Esophagus muscularis mucosa (tissue), 4 donors: ENCODE measurements around the gene JPH4. TPM values are rescaled to one million over a fixed set of nuclear protein-coding genes. Genes with fewer than 3 reads are reported as not detected.
A peak's percentile ranks its signal among the peaks of the same experiment; 100 is the strongest.

Experiments
- DNase-seq: peaks from one replicate; pipeline ENCODE4 v3.0.0-alpha.2; 2017; ENCODE audit errors: extremely low spot score
- H3K27ac ChIP-seq, 4 donors: fragments of 200-600 bp; sonication (generic); replicated peaks in 1 of 4; 1 replicate in 3 of 4; 2 replicates in 1 of 4; pipeline ENCODE4 v1.5.1; 2016 to 2019; ENCODE audit warnings: mild to moderate bottlenecking in 1 of 4
- H3K27me3 ChIP-seq, 4 donors: fragments of 200-600 bp; sonication (generic); one replicate each; pipeline versions ENCODE4 v1.5.1 to v1.6.0; 2016 to 2019
- H3K36me3 ChIP-seq, 4 donors: fragments of 200-600 bp; sonication (generic); one replicate each; pipeline ENCODE4 v1.5.1; 2016 to 2019
- H3K4me1 ChIP-seq, 4 donors: fragments of 200-600 bp; sonication (generic); one replicate each; pipeline ENCODE4 v1.5.1; 2016 to 2019
- H3K4me3 ChIP-seq, 4 donors: fragments of 200-600 bp; sonication (generic); 1 replicate in 2 of 4; 2 replicates in 2 of 4; pipeline ENCODE4 v1.5.1; 2016 to 2019; ENCODE audit warnings: mild to moderate bottlenecking in 4 of 4, moderate library complexity in 1 of 4
- H3K9me3 ChIP-seq, 4 donors: fragments of 200-600 bp; sonication (generic); 1 replicate in 3 of 4; 2 replicates in 1 of 4; pipeline ENCODE4 v1.5.1; 2016 to 2019
- EP300 ChIP-seq: sonication (generic); formaldehyde crosslinking; IDR thresholded peaks from one replicate; pipeline ENCODE4 v1.6.1; 2017; ENCODE audit warnings: antibody characterized with exemption
- POLR2A ChIP-seq: fragments of 450-650 bp; IDR thresholded peaks from one replicate; pipeline ENCODE4 v1.6.1; 2017; ENCODE audit warnings: antibody characterized with exemption, moderate library complexity, mild to moderate bottlenecking, low read depth
- POLR2AphosphoS5 ChIP-seq, 2 donors: sonication (generic); formaldehyde crosslinking; IDR thresholded peaks; one replicate each; pipeline ENCODE4 v1.6.1; 2017; ENCODE audit warnings: antibody characterized with exemption in 2 of 2
- WGBS: methylation state at CpG from one replicate; pipeline ENCODE4 v1.1.5; 2018; 5-methylcytosine and 5-hydroxymethylcytosine counted together
- intact Hi-C: fragments of 100-400 bp; cut with DNase I; formaldehyde crosslinking; loops from one replicate; pipeline ENCODE4 v1.15.1; 2023
- total RNA-seq, 4 donors: library from RNA; depleted of rRNA; stranded (reverse); fragments of >200 nt; gene quantifications; one replicate each; pipeline versions ENCODE4 v1.1.0 to v1.2.1, GENCODE V29; 2016
- TF ChIP-seq, protein P1 (sequence below), 3 experiments: fragments of 200-600 bp in 2 of 3; fragments of 450-650 bp in 1 of 3; sonication (generic) in 2 of 3; IDR thresholded peaks; one replicate each; pipeline ENCODE4 v1.5.1; 2017 to 2019; ENCODE audit warnings: antibody characterized with exemption in 3 of 3, mild to moderate bottlenecking in 2 of 3, moderate library complexity in 1 of 3

JPH4 gene
- total RNA-seq, 4 donors from 2014 or later = 0.83 to 2.8 (median 2.0) TPM

DNA sequence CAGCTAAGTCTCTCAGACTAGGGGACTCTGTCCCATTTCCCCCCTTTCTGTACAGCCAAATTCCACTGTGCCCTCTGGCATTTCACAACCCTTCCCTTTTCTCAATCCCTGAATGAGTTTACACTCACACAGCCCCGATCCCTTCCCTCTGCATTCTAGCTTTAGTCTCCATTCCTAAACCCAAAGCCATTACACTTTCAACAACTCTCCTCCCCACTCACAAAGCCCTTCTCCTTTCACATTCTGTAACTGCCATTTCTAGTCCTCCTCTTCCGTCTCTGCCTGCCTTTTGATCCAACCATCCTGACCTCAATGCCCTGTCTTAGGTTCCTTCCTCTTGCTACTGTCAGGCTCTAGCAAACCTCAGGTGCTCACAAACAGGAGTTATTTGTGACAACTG, 30.7 kb downstream of the JPH4 start:
- Histone ChIP-seq H3K4me3 (no peak overlapping the region), H3K27ac (no peak overlapping the region)

DNA sequence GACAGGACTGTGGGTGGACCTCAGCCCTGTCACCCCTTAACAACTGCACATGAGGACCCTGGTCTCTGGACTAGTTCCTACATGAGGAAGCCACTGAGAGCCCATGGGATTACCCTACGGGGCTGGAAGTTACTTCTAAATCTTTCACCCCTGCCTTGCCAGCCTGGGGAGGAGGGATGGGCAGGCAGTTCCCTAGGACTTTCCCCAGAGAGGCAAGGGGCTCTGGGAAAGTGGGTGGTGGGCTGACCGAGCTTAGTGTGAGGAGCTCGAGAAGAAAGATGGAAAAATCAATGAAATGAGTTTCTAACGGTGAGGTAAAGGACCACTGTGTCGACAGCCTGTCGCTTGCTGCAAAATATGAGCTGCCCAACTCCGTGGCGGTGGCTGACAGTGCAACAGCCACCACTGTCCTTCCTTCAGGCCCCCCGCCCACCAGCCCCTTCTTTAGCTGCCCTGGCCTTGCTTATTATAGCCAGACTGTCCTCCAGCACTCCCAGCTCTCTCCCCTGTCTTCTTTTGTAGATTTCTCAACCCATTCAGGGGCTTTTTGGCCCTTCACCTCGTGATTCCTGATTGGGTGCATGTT, 32.0 kb downstream of the JPH4 start:
- peaks cover 17 to 26% (median 20%) of the 10 kb centered on the region in 4 donors for H3K4me1 ChIP-seq
- H3K9me3 ChIP-seq = no peaks in the 10 kb centered on the region
- intact Hi-C loops = no loop called here
- WGBS = 79% methylated on average over 10 of the region's 10 CpGs
- no peak overlapping the region for H3K27ac ChIP-seq
- H3K27me3 ChIP-seq = no peaks in the 10 kb centered on the region
- no peak overlapping the region for H3K4me3 ChIP-seq
- H3K36me3 ChIP-seq = peaks cover 0 to 5% (median 0%) of the 10 kb centered on the region in 4 donors
- no peak for DNase-seq
- TF ChIP-seq, protein P1, sequence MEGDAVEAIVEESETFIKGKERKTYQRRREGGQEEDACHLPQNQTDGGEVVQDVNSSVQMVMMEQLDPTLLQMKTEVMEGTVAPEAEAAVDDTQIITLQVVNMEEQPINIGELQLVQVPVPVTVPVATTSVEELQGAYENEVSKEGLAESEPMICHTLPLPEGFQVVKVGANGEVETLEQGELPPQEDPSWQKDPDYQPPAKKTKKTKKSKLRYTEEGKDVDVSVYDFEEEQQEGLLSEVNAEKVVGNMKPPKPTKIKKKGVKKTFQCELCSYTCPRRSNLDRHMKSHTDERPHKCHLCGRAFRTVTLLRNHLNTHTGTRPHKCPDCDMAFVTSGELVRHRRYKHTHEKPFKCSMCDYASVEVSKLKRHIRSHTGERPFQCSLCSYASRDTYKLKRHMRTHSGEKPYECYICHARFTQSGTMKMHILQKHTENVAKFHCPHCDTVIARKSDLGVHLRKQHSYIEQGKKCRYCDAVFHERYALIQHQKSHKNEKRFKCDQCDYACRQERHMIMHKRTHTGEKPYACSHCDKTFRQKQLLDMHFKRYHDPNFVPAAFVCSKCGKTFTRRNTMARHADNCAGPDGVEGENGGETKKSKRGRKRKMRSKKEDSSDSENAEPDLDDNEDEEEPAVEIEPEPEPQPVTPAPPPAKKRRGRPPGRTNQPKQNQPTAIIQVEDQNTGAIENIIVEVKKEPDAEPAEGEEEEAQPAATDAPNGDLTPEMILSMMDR (IDR thresholded peaks at IDR 0.05) = no peak
- TF ChIP-seq EP300 = no peak
- no peak for TF ChIP-seq POLR2AphosphoS5 (IDR thresholded peaks at IDR 0.05)
- no peak for TF ChIP-seq POLR2A

More for the DNA sequence above, 30.7 kb downstream of the JPH4 start:
- no peak for DNase-seq
- no peaks in the 10 kb centered on the region for H3K9me3 ChIP-seq
- no peaks in the 10 kb centered on the region for H3K27me3 ChIP-seq
- H3K36me3 ChIP-seq = peaks cover 0 to 5% (median 0%) of the 10 kb centered on the region in 4 donors
- intact Hi-C loops = no loop called here
- 72% methylated on average over 2 of the region's 2 CpGs for WGBS
- TF ChIP-seq, protein P1 (IDR thresholded peaks at IDR 0.05) = no peak
- TF ChIP-seq POLR2A = no peak
- TF ChIP-seq EP300 = no peak
- no peak for TF ChIP-seq POLR2AphosphoS5 (IDR thresholded peaks at IDR 0.05)
- peaks cover 22 to 31% (median 27%) of the 10 kb centered on the region in 4 donors for H3K4me1 ChIP-seq

DNA sequence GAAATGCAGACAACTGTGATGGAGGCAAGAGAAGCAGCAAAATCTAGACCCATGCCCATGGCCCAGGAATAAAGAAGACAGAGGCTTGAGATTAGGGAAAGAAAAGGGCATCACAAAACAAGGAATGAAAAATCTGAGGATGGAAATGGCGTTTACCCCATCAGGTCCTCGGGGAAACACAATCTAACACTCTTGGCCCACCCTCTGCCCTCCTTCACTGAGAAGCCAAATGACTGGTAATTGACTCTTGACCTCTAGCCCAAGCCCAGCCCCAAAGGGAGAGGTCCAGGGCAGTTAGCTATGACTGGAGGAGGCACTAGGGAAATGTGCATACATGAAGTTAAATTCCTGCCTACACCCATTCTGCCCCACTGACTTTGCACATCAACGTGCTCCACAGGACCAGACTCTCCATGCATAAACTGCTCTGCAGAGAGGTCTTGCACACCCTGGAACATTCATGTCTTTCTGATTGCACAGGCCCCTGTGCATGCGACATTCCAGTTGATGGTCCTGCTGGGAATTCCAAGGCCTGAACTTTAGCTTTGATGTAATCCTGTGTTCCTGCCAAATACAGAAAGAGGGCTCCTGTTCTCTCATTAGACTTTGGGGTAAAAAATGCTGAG, 32.7 kb downstream of the JPH4 start:
- H3K4me3 ChIP-seq = no peak overlapping the region
- peaks cover 0 to 5% (median 0%) of the 10 kb centered on the region in 4 donors for H3K36me3 ChIP-seq
- 93% methylated on average over 4 of the region's 4 CpGs for WGBS
- H3K27ac ChIP-seq = no peak overlapping the region
- no peaks in the 10 kb centered on the region for H3K27me3 ChIP-seq
- intact Hi-C loops = no loop called here
- TF ChIP-seq EP300 = no peak
- no peak for TF ChIP-seq POLR2AphosphoS5 (IDR thresholded peaks at IDR 0.05)
- no peak for TF ChIP-seq POLR2A
- TF ChIP-seq, protein P1 (IDR thresholded peaks at IDR 0.05) = no peak
- no peaks in the 10 kb centered on the region for H3K9me3 ChIP-seq
- peaks cover 15 to 21% (median 17%) of the 10 kb centered on the region in 4 donors for H3K4me1 ChIP-seq
- DNase-seq = no peak

DNA sequence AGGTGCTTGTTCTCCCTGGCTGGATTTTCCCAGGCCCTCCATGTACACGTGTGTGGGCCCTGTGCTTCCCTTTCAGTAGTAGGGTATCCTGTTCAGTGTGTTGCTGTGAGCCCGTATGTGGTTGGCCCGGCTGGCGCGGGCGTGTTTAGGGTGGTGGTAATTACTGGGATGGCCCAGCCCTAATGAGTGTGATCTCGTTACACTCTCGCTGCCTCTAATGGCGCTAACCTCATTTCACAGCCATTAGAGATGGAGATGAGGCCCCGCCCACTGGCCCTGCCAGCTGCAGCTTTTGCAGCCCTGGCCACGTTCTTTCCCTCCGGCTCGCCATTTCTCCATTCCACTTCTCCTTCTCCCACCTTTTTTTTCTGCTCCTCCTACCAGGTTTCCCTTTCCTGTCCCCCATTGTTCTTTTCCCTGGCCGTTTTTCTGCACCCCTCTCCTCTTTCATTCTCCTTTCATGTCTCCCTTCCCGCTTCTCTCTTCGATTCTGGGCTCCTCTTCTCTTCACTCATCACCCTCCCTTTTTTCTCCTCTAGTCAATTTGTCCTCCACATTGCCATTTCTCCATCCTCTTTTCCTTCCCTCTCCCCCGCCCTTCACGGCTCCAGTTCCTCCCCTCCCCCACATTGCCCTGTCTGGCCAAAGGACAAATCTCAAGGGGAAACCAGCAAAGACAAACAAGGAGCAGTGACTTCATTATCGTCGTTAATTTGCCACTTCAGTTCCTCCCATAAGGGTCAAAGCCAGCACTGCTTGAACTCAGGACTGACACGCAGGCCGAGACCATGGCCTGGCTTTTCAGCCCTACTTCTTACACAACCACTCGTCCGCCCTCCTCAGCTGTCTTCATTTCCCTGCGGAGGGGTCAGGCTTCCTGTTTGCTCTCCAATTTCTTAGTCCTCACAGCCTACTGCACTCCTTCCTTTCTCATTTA, 33.8 kb downstream of the JPH4 start:
- H3K27ac ChIP-seq = peak overlapping the region in 1 of 4 donors; percentile 14
- H3K4me3 ChIP-seq = no peak overlapping the region
- no peaks in the 10 kb centered on the region for H3K9me3 ChIP-seq
- peaks cover 6 to 13% (median 10%) of the 10 kb centered on the region in 4 donors for H3K4me1 ChIP-seq
- H3K36me3 ChIP-seq = peaks cover 0 to 5% (median 0%) of the 10 kb centered on the region in 4 donors
- WGBS = 57% methylated on average over 20 of the region's 25 CpGs
- H3K27me3 ChIP-seq = no peaks in the 10 kb centered on the region
- intact Hi-C loops = no loop called here
- TF ChIP-seq POLR2AphosphoS5 (IDR thresholded peaks at IDR 0.05) (no peak), EP300 (no peak), POLR2A (no peak)
- TF ChIP-seq, protein P1 (IDR thresholded peaks at IDR 0.05) = no peak
- no peak for DNase-seq
